C4-2B (cell line): Measurements from ENCODE around the gene RSRC1.
"Not testable (repeated sequence)": the region's sequence is repeated elsewhere in the genome, so short reads cannot be mapped to it uniquely, and the experiment has no call there.

ENCODE experiments used
- H3K27ac ChIP-seq: fragments of 450-650 bp; 2 replicates; pipeline ENCODE4 v1.5.1; 2017
- CTCF ChIP-seq: fragments of 450-650 bp; conservative IDR thresholded peaks from 2 replicates; pipeline ENCODE4 v1.5.1; 2017; ENCODE audit warnings: mild to moderate bottlenecking
- ZFX ChIP-seq: fragments of 450-650 bp; IDR thresholded peaks from 2 replicates; pipeline ENCODE4 v1.6.1; 2017

The RSRC1 gene

GRCh38 chr3:158405507-158405906, 295.6 kb downstream of the RSRC1 start:
- H3K27ac ChIP-seq, result no peak overlapping the region
- no peak for TF ChIP-seq CTCF
- no peak for TF ChIP-seq ZFX

GRCh38 chr3:158407844-158408517, 298.1 kb downstream of the RSRC1 start:
- no peak for TF ChIP-seq CTCF
- no peak for TF ChIP-seq ZFX
- no peak overlapping the region for H3K27ac ChIP-seq

DNA sequence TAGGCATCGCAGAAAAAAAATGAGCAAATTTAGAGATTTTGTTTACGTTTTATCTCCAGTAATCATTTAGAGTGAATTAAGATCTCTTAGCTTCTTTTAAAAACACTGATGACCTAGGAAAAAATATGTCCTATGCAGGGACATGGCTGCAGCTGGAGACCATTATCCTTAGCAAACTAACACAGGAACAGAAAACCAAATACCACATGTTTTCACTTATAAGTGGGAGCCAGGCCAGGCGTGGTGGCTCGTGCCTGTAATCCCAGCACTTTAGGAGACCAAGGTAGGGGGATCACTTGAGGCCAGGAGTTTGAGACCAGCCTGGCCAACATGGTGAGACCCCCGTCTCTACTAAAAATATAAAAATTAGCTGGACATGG, 298.6 kb downstream of the RSRC1 start:
- H3K27ac ChIP-seq, result not testable (repeated sequence)

DNA sequence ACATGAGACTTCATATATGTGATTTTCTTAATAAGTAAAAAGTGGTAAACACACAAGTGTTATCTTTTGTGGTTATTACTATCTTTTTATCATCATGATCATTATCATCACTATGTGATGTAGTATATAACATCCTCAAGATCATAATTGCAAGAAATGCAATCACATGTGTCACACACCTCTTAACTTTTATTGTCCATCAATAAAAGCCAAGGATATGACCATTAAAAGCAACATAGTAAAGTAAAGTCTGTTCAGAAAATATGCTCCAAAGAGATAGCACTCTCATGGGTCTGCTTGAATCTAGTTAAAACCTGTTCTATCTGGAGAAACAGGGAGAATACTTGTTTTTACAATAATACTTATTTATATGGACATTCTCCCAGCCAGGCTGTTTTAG, 308.1 kb downstream of the RSRC1 start:
- no peak for TF ChIP-seq CTCF
- no peak for TF ChIP-seq ZFX
- H3K27ac ChIP-seq, result no peak overlapping the region

DNA sequence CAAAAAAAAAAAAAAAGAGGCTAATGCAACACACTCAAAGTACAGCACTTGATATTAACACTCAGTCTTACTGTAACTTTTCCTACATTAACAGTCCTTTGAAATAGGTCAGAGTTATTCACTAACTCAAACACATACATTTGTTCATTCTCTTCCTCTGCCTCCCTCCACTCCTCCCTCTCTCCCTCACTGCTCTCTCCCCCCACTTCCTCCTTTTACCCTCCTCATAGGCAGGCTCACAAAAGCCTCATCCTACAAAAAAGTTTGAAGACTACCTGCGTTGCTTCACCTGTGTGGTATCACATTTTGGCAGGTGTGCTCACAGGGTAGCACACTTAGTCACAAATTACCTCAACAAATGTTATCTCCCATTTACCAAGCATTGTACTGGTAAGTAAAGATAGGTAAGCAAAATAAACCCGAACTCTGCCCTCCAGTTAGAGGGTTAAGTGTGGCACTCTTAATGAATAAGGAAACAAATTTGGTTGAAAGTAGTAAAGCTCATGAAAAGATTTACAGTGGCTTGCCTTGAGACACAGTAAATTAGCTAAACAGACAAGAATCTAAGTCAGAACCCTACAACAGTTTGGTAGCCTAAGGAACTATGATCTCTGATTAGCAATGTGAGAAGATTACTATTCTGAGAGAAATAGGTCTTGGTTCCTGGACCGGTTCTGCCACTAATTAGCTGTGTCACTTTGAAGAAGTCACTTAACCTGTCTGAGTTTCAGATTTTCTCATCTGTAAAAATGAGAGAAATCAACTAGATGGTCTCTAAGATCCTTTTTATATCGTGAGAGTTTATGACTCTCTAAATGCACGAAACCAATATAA, 310.1 kb downstream of the RSRC1 start:
- no peak for TF ChIP-seq ZFX
- TF ChIP-seq CTCF, result no peak
- H3K27ac ChIP-seq, result no peak overlapping the region

- H3K27ac ChIP-seq, result no peak overlapping the region
Observed at GRCh38 chr3:158420654-158421396, 310.9 kb downstream of the RSRC1 start.

GRCh38 chr3:158430448-158430847, 320.6 kb downstream of the RSRC1 start:
- no peak overlapping the region for H3K27ac ChIP-seq
- TF ChIP-seq CTCF, result no peak
- TF ChIP-seq ZFX, result no peak

More at GRCh38 chr3:158420654-158421396, 310.9 kb downstream of the RSRC1 start:
- TF ChIP-seq CTCF (no peak), ZFX (no peak)
